Calu3 (cell line): ENCODE measurements around the gene PCDHA9. TPM values are rescaled to one million over a fixed set of nuclear protein-coding genes. Genes with fewer than 3 reads are reported as not detected.
"Not testable (repeated sequence)": the region's sequence is repeated elsewhere in the genome, so short reads cannot be mapped to it uniquely, and the experiment has no call there.

Experiments
- Bru-seq: library from RNA; stranded (reverse); fragments of 400-500 nt; gene quantifications from one replicate; lab custom pipeline; 2021; lab: Mats Ljungman, UMichigan
- BruChase-seq, 2 experiments: library from RNA; stranded (reverse); fragments of 400-500 nt; gene quantifications; one replicate each; lab custom pipeline; 2021; lab: Mats Ljungman, UMichigan
- BruUV-seq: library from RNA; stranded (reverse); fragments of 400-500 nt; replicated peaks from 2 replicates; lab custom pipeline; 2021; lab: Mats Ljungman, UMichigan
- CTCF ChIA-PET: fragments of 300-600 bp; sonication (Branson Sonifier 250); formaldehyde crosslinking; loops from one replicate; lab custom pipeline; 2022; ENCODE audit warnings: antibody characterized with exemption; lab: Charles Lee
- DNase-seq: peaks from one replicate; pipeline ENCODE4 v3.0.0; 2022
- H3K27ac Mint-ChIP-seq: one replicate; pipeline ENCODE4 v1.8.0; 2022; ENCODE audit warnings: mixed read lengths; ENCODE audit not compliant: unreplicated experiment
- H3K27me3 Mint-ChIP-seq: one replicate; pipeline ENCODE4 v1.8.0; 2022; ENCODE audit warnings: mixed read lengths; ENCODE audit not compliant: unreplicated experiment
- H3K36me3 Mint-ChIP-seq: one replicate; pipeline ENCODE4 v1.8.0; 2022; ENCODE audit warnings: mild to moderate bottlenecking, moderate library complexity, mixed read lengths; ENCODE audit not compliant: insufficient read depth, unreplicated experiment
- H3K4me1 Mint-ChIP-seq: one replicate; pipeline ENCODE4 v1.8.0; 2022; ENCODE audit warnings: mild to moderate bottlenecking, low read depth, mixed read lengths; ENCODE audit not compliant: unreplicated experiment
- H3K4me3 Mint-ChIP-seq: one replicate; pipeline ENCODE4 v1.8.0; 2022; ENCODE audit warnings: mild to moderate bottlenecking, low read depth, moderate library complexity, mixed read lengths; ENCODE audit not compliant: unreplicated experiment
- H3K9me3 Mint-ChIP-seq: one replicate; pipeline ENCODE4 v1.8.0; 2022; ENCODE audit warnings: low read depth, mixed read lengths; ENCODE audit not compliant: unreplicated experiment
- intact Hi-C: fragments of 100-400 bp; cut with micrococcal nuclease; formaldehyde crosslinking; loops from one replicate; pipeline ENCODE4 v1.10.0; 2022; ENCODE audit not compliant: unreplicated experiment
- long read RNA-seq: library from polyadenylated mRNA; stranded (forward); transcript quantifications from one replicate; pipeline ENCODE4 v2.0.0, GENCODE V29; 2022
- total RNA-seq: library from RNA; stranded (reverse); gene quantifications from 2 replicates; pipeline ENCODE4 v1.2.3, GENCODE V29; 2022
- TF ChIP-seq, protein P1 (sequence below): fragments of 200-600 bp; IDR thresholded peaks from one replicate; pipeline ENCODE4 v1.8.0; 2022; ENCODE audit warnings: antibody characterized with exemption; ENCODE audit not compliant: unreplicated experiment

Gene PCDHA9
- total RNA-seq (0.59 and 0.66 TPM in 2 replicates), Bru-seq, nascent RNA (percentile 40 among the genes with signal in this experiment), BruChase-seq, experiment 1, labeled RNA remaining after a 6-hour chase (percentile 49 among the genes with signal in this experiment), BruChase-seq, experiment 2, labeled RNA remaining after a 2-hour chase (percentile 52 among the genes with signal in this experiment)
- long read RNA-seq = 0 reads

GRCh38 chr5:140848139-140849102 lies at the start of gene PCDHA9:
PCDHA9 (plus strand) TSS chr5:140848382; CDS start chr5:140848496, 114 bp downstream.
- H3K27me3 Mint-ChIP-seq, H3K4me1 Mint-ChIP-seq, H3K4me3 Mint-ChIP-seq, H3K27ac Mint-ChIP-seq, BruUV-seq, CTCF ChIA-PET, H3K36me3 Mint-ChIP-seq, H3K9me3 Mint-ChIP-seq, DNase-seq: not testable (repeated sequence)
- intact Hi-C loops = loop anchor here (1.0 kb wide), 1 partner anchor 193 kb away; no protein-coding TSS in a partner anchor

DNA sequence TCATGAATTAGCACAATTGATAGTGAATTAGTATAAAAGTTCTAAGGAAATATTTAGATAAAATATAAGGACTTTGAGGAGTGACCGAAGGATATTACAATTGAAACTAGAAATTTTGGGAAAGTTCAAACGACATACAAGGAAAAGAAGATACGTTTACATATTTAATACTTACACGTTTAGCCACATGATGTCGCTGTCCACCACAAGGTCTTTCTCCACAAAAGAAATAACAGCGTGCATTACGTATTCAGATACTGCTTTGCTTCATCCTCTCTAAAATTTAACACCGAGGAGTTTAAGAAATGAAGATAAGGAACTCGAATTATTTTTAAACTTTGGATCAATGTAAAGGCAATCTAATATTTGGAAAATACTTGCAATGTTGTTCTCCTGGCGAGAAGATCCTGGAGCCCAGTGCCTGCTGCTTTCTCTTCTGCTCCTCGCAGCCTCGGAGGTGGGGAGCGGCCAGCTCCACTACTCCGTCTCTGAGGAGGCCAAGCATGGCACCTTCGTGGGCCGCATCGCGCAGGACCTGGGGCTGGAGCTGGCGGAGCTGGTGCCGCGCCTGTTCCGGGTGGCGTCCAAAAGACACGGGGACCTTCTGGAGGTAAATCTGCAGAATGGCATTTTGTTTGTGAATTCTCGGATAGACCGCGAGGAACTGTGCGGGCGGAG lies 47.2 kb upstream of the PCDHA9 start, which contains the start of gene PCDHA3:
Gene PCDHA3, plus strand, starts transcription at position 242 of the 678 bp plus-strand sequence.
- H3K4me3 Mint-ChIP-seq = no peak within 1 kb of the TSS
- intact Hi-C loops = loop anchor here (10.0 kb wide), 1 partner anchor 754 kb away; no protein-coding TSS in a partner anchor
- TF ChIP-seq, protein P1, sequence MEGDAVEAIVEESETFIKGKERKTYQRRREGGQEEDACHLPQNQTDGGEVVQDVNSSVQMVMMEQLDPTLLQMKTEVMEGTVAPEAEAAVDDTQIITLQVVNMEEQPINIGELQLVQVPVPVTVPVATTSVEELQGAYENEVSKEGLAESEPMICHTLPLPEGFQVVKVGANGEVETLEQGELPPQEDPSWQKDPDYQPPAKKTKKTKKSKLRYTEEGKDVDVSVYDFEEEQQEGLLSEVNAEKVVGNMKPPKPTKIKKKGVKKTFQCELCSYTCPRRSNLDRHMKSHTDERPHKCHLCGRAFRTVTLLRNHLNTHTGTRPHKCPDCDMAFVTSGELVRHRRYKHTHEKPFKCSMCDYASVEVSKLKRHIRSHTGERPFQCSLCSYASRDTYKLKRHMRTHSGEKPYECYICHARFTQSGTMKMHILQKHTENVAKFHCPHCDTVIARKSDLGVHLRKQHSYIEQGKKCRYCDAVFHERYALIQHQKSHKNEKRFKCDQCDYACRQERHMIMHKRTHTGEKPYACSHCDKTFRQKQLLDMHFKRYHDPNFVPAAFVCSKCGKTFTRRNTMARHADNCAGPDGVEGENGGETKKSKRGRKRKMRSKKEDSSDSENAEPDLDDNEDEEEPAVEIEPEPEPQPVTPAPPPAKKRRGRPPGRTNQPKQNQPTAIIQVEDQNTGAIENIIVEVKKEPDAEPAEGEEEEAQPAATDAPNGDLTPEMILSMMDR = no peak
- H3K36me3 Mint-ChIP-seq = peaks cover 5% of the 10 kb centered on the region
- DNase-seq = no peak
- peaks cover 7% of the 10 kb centered on the region for H3K9me3 Mint-ChIP-seq
- no peaks in the 10 kb centered on the region for H3K27me3 Mint-ChIP-seq
- H3K4me1 Mint-ChIP-seq = no peaks in the 10 kb centered on the region
- H3K27ac Mint-ChIP-seq = no peak within 1 kb of the TSS
- no TSS peak for BruUV-seq
- CTCF ChIA-PET = no interaction called here

GRCh38 chr5:140801494-140801841 lies 46.7 kb upstream of the PCDHA9 start:
- CTCF ChIA-PET = no interaction called here
- no peaks in the 10 kb centered on the region for H3K4me1 Mint-ChIP-seq
- BruUV-seq = no TSS peak
- no peaks in the 10 kb centered on the region for H3K27me3 Mint-ChIP-seq
- H3K36me3 Mint-ChIP-seq = peaks cover 5% of the 10 kb centered on the region
- intact Hi-C loops = loop anchor here (10.0 kb wide), 1 partner anchor 753 kb away; no protein-coding TSS in a partner anchor
- no peak overlapping the region for H3K27ac Mint-ChIP-seq
- TF ChIP-seq, protein P1 = no peak
- peaks cover 7% of the 10 kb centered on the region for H3K9me3 Mint-ChIP-seq
- H3K4me3 Mint-ChIP-seq = no peak overlapping the region
- DNase-seq = no peak

- H3K4me3 Mint-ChIP-seq, H3K9me3 Mint-ChIP-seq, BruUV-seq, H3K27ac Mint-ChIP-seq, H3K4me1 Mint-ChIP-seq, H3K27me3 Mint-ChIP-seq, DNase-seq, CTCF ChIA-PET: not testable (repeated sequence)
- peaks cover 12% of the 10 kb centered on the region for H3K36me3 Mint-ChIP-seq
- intact Hi-C loops = loop anchor here (10.0 kb wide), 1 partner anchor 752 kb away; no protein-coding TSS in a partner anchor
These were observed 45.8 kb upstream of the PCDHA9 start for GRCh38 chr5:140802381-140802780.
